Measurements from ENCODE around the gene PTPRU.

PTPRU gene

GRCh38 chr1:29240986-29241385, 4.7 kb downstream of the PTPRU start:
- no peak for TF ChIP-seq CTCF (IDR thresholded peaks at IDR 0.05; ENCODE audit: low read depth, low read length, missing control alignments)
- no peak overlapping the region for H3K4me3 ChIP-seq (replicated peaks; ENCODE audit: low read depth, low read length)
- DNase-seq (ENCODE audit: extremely low read depth, low read depth) = no peak

- no peak overlapping the region for H3K4me3 ChIP-seq (replicated peaks; ENCODE audit: low read depth, low read length)
- DNase-seq (ENCODE audit: extremely low read depth, low read depth) = no peak
- TF ChIP-seq CTCF (IDR thresholded peaks at IDR 0.05; ENCODE audit: low read depth, low read length, missing control alignments) = no peak
Observed at GRCh38 chr1:29243023-29243870, 6.9 kb downstream of the PTPRU start.

GRCh38 chr1:29243871-29244200, 7.5 kb downstream of the PTPRU start:
- no peak overlapping the region for H3K4me3 ChIP-seq (replicated peaks; ENCODE audit: low read depth, low read length)
- no peak for TF ChIP-seq CTCF (IDR thresholded peaks at IDR 0.05; ENCODE audit: low read depth, low read length, missing control alignments)
- DNase-seq (ENCODE audit: extremely low read depth, low read depth) = no peak

GRCh38 chr1:29245261-29245660, 8.9 kb downstream of the PTPRU start:
- H3K4me3 ChIP-seq (replicated peaks; ENCODE audit: low read depth, low read length) = no peak overlapping the region
- DNase-seq (ENCODE audit: extremely low read depth, low read depth) = no peak
- no peak for TF ChIP-seq CTCF (IDR thresholded peaks at IDR 0.05; ENCODE audit: low read depth, low read length, missing control alignments)

- TF ChIP-seq CTCF (IDR thresholded peaks at IDR 0.05; ENCODE audit: low read depth, low read length, missing control alignments) = peak; percentile 62
- no peak overlapping the region for H3K4me3 ChIP-seq (replicated peaks; ENCODE audit: low read depth, low read length)
- no peak for DNase-seq (ENCODE audit: extremely low read depth, low read depth)
Observed at GRCh38 chr1:29245876-29246275, 9.6 kb downstream of the PTPRU start.

- no peak overlapping the region for H3K4me3 ChIP-seq (replicated peaks; ENCODE audit: low read depth, low read length)
- DNase-seq (ENCODE audit: extremely low read depth, low read depth) = no peak
- no peak for TF ChIP-seq CTCF (IDR thresholded peaks at IDR 0.05; ENCODE audit: low read depth, low read length, missing control alignments)
Observed at GRCh38 chr1:29247044-29247443, 10.7 kb downstream of the PTPRU start.
